Hepatocyte (in vitro differentiated cells): ENCODE results near the gene RIPPLY2. TPM values are rescaled to one million over a fixed set of nuclear protein-coding genes. Genes with fewer than 3 reads are reported as not detected.
A peak's percentile ranks its signal among the peaks of the same experiment; 100 is the strongest.

ENCODE experiments used
- DNase-seq: peaks from one replicate; pipeline ENCODE4 v3.0.0-alpha.2; 2016; ENCODE audit warnings: low spot score
- H2AFZ ChIP-seq: fragments of 200-600 bp; sonication (generic); 2 replicates; pipeline ENCODE4 v1.6.0; 2016; ENCODE audit warnings: antibody characterized with exemption, mild to moderate bottlenecking
- H3K27ac ChIP-seq: fragments of 200-600 bp; sonication (generic); 2 replicates; pipeline ENCODE4 v1.5.1; 2016; ENCODE audit warnings: mild to moderate bottlenecking
- H3K27me3 ChIP-seq: fragments of 200-600 bp; sonication (generic); 2 replicates; pipeline ENCODE4 v1.6.1; 2016
- H3K36me3 ChIP-seq: fragments of 200-600 bp; sonication (generic); replicated peaks from 2 replicates; pipeline ENCODE4 v1.5.1; 2016; ENCODE audit warnings: low read depth; ENCODE audit not compliant: insufficient read depth
- H3K4me1 ChIP-seq: fragments of 200-600 bp; sonication (generic); 2 replicates; pipeline ENCODE4 v1.5.1; 2016; ENCODE audit warnings: mild to moderate bottlenecking, moderate library complexity; ENCODE audit not compliant: insufficient read depth
- H3K4me2 ChIP-seq: fragments of 200-600 bp; sonication (generic); 2 replicates; pipeline ENCODE4 v1.6.0; 2016
- H3K4me3 ChIP-seq: fragments of 200-600 bp; sonication (generic); 2 replicates; pipeline ENCODE4 v1.5.1; 2016; ENCODE audit warnings: mild to moderate bottlenecking
- H3K79me2 ChIP-seq: fragments of 200-600 bp; sonication (generic); 2 replicates; pipeline ENCODE4 v1.6.0; 2017; ENCODE audit warnings: mild to moderate bottlenecking
- H3K9me2 ChIP-seq: fragments of 200-600 bp; sonication (generic); replicated peaks from 2 replicates; pipeline ENCODE4 v1.6.0; 2017; ENCODE audit warnings: mild to moderate bottlenecking; ENCODE audit not compliant: insufficient read depth
- H3K9me3 ChIP-seq: fragments of 200-600 bp; sonication (generic); 2 replicates; pipeline ENCODE4 v1.5.1; 2016; ENCODE audit warnings: low read depth, mild to moderate bottlenecking
- H4K20me1 ChIP-seq: fragments of 200-600 bp; sonication (generic); 2 replicates; pipeline ENCODE4 v1.6.0; 2016; ENCODE audit warnings: mild to moderate bottlenecking; ENCODE audit not compliant: insufficient read depth, poor library complexity, severe bottlenecking
- EZH2 ChIP-seq: fragments of 200-600 bp; sonication (generic); IDR thresholded peaks from 2 replicates; pipeline ENCODE4 v1.6.1; 2016; ENCODE audit warnings: antibody characterized with exemption, mild to moderate bottlenecking, borderline replicate concordance
- EZH2phosphoT487 ChIP-seq: fragments of 200-600 bp; sonication (generic); IDR thresholded peaks from one replicate; pipeline ENCODE4 v1.6.1; 2018; ENCODE audit warnings: antibody characterized with exemption, mild to moderate bottlenecking, low read depth, moderate library complexity; ENCODE audit not compliant: unreplicated experiment, severe bottlenecking
- WGBS: methylation state at CpG from one replicate; pipeline ENCODE4 v1.1.6; 2016; ENCODE audit warnings: low lambda C conversion rate; ENCODE audit errors: missing lambda C conversion rate; 5-methylcytosine and 5-hydroxymethylcytosine counted together
- polyA plus RNA-seq: library from polyadenylated mRNA; unstranded; fragments of >200 nt; fragmentation: Nextera tagmentation; extraction: Ambion mirVana; gene quantifications from 2 replicates; pipeline ENCODE4 v1.2.1, GENCODE V29; 2016
- total RNA-seq: library from RNA; depleted of rRNA; stranded (reverse); fragments of >200 nt; gene quantifications from 2 replicates; pipeline ENCODE4 v1.2.3, GENCODE V29; 2014
- TF ChIP-seq, protein P1 (sequence below): fragments of 200-600 bp; sonication (generic); IDR thresholded peaks from 2 replicates; pipeline ENCODE4 v1.5.1; 2016; ENCODE audit warnings: antibody characterized with exemption, mild to moderate bottlenecking; ENCODE audit not compliant: poor library complexity

The RIPPLY2 gene
- total and polyA plus RNA-seq, 2 experiments from 2014 or later: not detected

GRCh38 chr6:83883240-83883639 is 30.1 kb downstream of the RIPPLY2 start:
- Histone ChIP-seq H3K4me3 (no peak overlapping the region), H3K27ac (no peak overlapping the region), H3K36me3 (no peaks in the 10 kb centered on the region), H3K9me3 (no peaks in the 10 kb centered on the region), H2AFZ (no peak overlapping the region), H3K79me2 (peaks cover 10% of the 10 kb centered on the region), H3K4me1 (no peaks in the 10 kb centered on the region), H3K4me2 (no peak overlapping the region), H3K9me2 (no peaks in the 10 kb centered on the region), H4K20me1 (no peaks in the 10 kb centered on the region), H3K27me3 (no peaks in the 10 kb centered on the region)
- 48% methylated on average over 2 of the region's 2 CpGs for WGBS
- DNase-seq: no peak
- TF ChIP-seq EZH2: no peak
- no peak for TF ChIP-seq EZH2phosphoT487
- TF ChIP-seq, protein P1, sequence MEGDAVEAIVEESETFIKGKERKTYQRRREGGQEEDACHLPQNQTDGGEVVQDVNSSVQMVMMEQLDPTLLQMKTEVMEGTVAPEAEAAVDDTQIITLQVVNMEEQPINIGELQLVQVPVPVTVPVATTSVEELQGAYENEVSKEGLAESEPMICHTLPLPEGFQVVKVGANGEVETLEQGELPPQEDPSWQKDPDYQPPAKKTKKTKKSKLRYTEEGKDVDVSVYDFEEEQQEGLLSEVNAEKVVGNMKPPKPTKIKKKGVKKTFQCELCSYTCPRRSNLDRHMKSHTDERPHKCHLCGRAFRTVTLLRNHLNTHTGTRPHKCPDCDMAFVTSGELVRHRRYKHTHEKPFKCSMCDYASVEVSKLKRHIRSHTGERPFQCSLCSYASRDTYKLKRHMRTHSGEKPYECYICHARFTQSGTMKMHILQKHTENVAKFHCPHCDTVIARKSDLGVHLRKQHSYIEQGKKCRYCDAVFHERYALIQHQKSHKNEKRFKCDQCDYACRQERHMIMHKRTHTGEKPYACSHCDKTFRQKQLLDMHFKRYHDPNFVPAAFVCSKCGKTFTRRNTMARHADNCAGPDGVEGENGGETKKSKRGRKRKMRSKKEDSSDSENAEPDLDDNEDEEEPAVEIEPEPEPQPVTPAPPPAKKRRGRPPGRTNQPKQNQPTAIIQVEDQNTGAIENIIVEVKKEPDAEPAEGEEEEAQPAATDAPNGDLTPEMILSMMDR: no peak

DNA sequence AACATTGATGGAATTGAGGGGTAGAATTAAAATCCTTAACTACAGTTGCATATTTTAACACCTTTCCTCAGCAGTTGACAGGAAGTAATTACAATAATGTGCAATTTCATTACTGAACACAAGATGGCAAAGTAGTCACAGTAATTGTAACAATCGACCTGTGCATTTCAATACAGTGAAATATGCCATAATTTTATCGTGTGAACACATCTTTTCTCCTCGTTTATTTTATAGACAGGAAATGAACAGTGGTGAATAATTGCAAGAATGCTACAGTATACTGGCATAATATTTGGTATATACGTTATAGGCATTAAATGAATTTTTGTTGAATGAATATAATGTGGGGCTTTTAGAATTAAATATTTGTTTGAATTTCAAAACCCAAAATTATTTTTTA is 31.4 kb downstream of the RIPPLY2 start:
- Histone ChIP-seq H3K9me3 (no peaks in the 10 kb centered on the region), H3K9me2 (no peaks in the 10 kb centered on the region), H3K4me2 (no peak overlapping the region), H3K79me2 (peaks cover 10% of the 10 kb centered on the region), H3K4me1 (no peaks in the 10 kb centered on the region), H4K20me1 (no peaks in the 10 kb centered on the region), H2AFZ (no peak overlapping the region), H3K4me3 (no peak overlapping the region), H3K36me3 (no peaks in the 10 kb centered on the region), H3K27ac (no peak overlapping the region), H3K27me3 (no peaks in the 10 kb centered on the region)
- peak; percentile 44 for DNase-seq
- no peak for TF ChIP-seq EZH2
- TF ChIP-seq, protein P1: peak; percentile 81
- WGBS: 21% methylated on average over 4 of the region's 4 CpGs

DNA sequence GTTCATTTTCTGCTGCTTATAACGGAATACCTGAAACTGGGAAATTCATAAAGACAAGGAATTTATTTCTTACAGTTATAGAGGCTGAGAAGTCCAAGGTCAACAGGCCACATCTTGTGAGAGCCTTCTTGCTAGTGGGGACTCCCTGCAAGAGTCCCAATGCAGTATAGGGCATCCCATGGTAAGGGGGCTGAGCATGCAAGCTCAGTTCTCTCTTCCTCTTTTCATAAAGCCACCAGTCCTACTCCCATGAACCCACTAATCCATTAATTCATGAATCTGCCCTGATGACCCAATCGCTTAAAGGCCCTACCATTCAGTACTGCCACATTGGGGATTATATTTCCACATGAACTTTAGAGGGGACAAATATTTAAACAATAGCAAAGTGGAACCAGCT is 32.8 kb downstream of the RIPPLY2 start:
- TF ChIP-seq EZH2phosphoT487 (no peak), EZH2 (no peak)
- TF ChIP-seq, protein P1: no peak
- Histone ChIP-seq H2AFZ (no peak overlapping the region), H4K20me1 (no peaks in the 10 kb centered on the region), H3K4me1 (no peaks in the 10 kb centered on the region), H3K4me2 (no peak overlapping the region), H3K27me3 (no peaks in the 10 kb centered on the region), H3K79me2 (no peaks in the 10 kb centered on the region), H3K36me3 (no peaks in the 10 kb centered on the region), H3K27ac (no peak overlapping the region), H3K4me3 (no peak overlapping the region), H3K9me2 (no peaks in the 10 kb centered on the region), H3K9me3 (no peaks in the 10 kb centered on the region)
- 98% methylated on average over 2 of the region's 2 CpGs for WGBS
- no peak for DNase-seq

GRCh38 chr6:83889621-83890020 is 36.5 kb downstream of the RIPPLY2 start:
- TF ChIP-seq, protein P1: no peak
- TF ChIP-seq EZH2: no peak
- no peak for TF ChIP-seq EZH2phosphoT487

More at GRCh38 chr6:83889621-83890020, 36.5 kb downstream of the RIPPLY2 start:
- H3K27ac ChIP-seq: no peak overlapping the region
- H3K36me3 ChIP-seq: no peaks in the 10 kb centered on the region
- H4K20me1 ChIP-seq: no peaks in the 10 kb centered on the region
- H3K79me2 ChIP-seq: peaks cover 3% of the 10 kb centered on the region
- no peaks in the 10 kb centered on the region for H3K9me3 ChIP-seq
- 100% methylated on average over 1 of the region's 1 CpG for WGBS
- H3K4me2 ChIP-seq: no peak overlapping the region
- no peak for DNase-seq
- no peak overlapping the region for H2AFZ ChIP-seq
- no peak overlapping the region for H3K4me3 ChIP-seq
- no peaks in the 10 kb centered on the region for H3K4me1 ChIP-seq
- no peaks in the 10 kb centered on the region for H3K9me2 ChIP-seq
- H3K27me3 ChIP-seq: no peaks in the 10 kb centered on the region
